HG03558 (cell line): Measurements from ENCODE around the gene MTCH1.
"Not testable (repeated sequence)": the region's sequence is repeated elsewhere in the genome, so short reads cannot be mapped to it uniquely, and the experiment has no call there.

Experiments used
- ATAC-seq: cut with Tn5 transposase; IDR thresholded peaks from one replicate; pipeline ENCODE4 v1.9.1; 2021; ENCODE audit warnings: moderate number of reproducible peaks; ENCODE audit not compliant: unreplicated experiment; ENCODE audit errors: extremely low read depth

Gene MTCH1

GRCh38 chr6:36956446-36956820 is 29.6 kb downstream of the MTCH1 start:
- no peak for ATAC-seq

GRCh38 chr6:36955671-36956445 is 30.1 kb downstream of the MTCH1 start:
- no peak for ATAC-seq

GRCh38 chr6:36955136-36955535 is 30.9 kb downstream of the MTCH1 start:
- no peak for ATAC-seq

GRCh38 chr6:36954262-36954931 is 31.6 kb downstream of the MTCH1 start, which contains the start of gene PI16:
PI16 (plus strand) TSS chr6:36954738; CDS start chr6:36954761, 23 bp downstream.
- ATAC-seq, result no peak

- ATAC-seq, result no peak
These were observed 32.1 kb downstream of the MTCH1 start for GRCh38 chr6:36953931-36954261.

- no peak for ATAC-seq
These were observed 36.4 kb downstream of the MTCH1 start for GRCh38 chr6:36949636-36950035.

GRCh38 chr6:36949076-36949475 is 36.9 kb downstream of the MTCH1 start:
- ATAC-seq, result not testable (repeated sequence)

- no peak for ATAC-seq
These were observed 38.2 kb downstream of the MTCH1 start for GRCh38 chr6:36947570-36948351.

GRCh38 chr6:36946526-36946925 is 39.5 kb downstream of the MTCH1 start:
- no peak for ATAC-seq

GRCh38 chr6:36945301-36945700 is 40.7 kb downstream of the MTCH1 start:
- no peak for ATAC-seq

GRCh38 chr6:36944650-36945049 is 41.3 kb downstream of the MTCH1 start:
- ATAC-seq, result no peak

GRCh38 chr6:36942329-36942728 is 43.7 kb downstream of the MTCH1 start:
- not testable (repeated sequence) for ATAC-seq

GRCh38 chr6:36941561-36941960 is 44.4 kb downstream of the MTCH1 start:
- ATAC-seq, result not testable (repeated sequence)

GRCh38 chr6:36940027-36940426 is 46.0 kb downstream of the MTCH1 start:
- ATAC-seq, result no peak

- not testable (repeated sequence) for ATAC-seq
These were observed 47.0 kb downstream of the MTCH1 start for GRCh38 chr6:36939005-36939404.

- ATAC-seq, result no peak
These were observed 47.5 kb downstream of the MTCH1 start for GRCh38 chr6:36938536-36938935.

- ATAC-seq, result no peak
These were observed 48.1 kb downstream of the MTCH1 start for GRCh38 chr6:36937896-36938295.

- ATAC-seq, result no peak
These were observed 49.2 kb downstream of the MTCH1 start for GRCh38 chr6:36936824-36937223.

GRCh38 chr6:36934901-36935300 is 51.1 kb downstream of the MTCH1 start:
- no peak for ATAC-seq

- ATAC-seq, result no peak
These were observed 52.5 kb downstream of the MTCH1 start for GRCh38 chr6:36933519-36933918.

- ATAC-seq, result no peak
These were observed 52.9 kb downstream of the MTCH1 start for GRCh38 chr6:36933102-36933501.
